Suprapubic skin (tissue), 4 donors: ENCODE data around the gene PRR33. TPM values are rescaled to one million over a fixed set of nuclear protein-coding genes. Genes with fewer than 3 reads are reported as not detected.

Source experiments
- DNase-seq, 2 donors: peaks; one replicate each; pipeline ENCODE4 v3.0.0-alpha.2; 2019; ENCODE audit warnings: low spot score in 2 of 2
- H3K27ac ChIP-seq: fragments of 200-600 bp; sonication (generic); one replicate; pipeline ENCODE4 v1.5.1; 2019
- H3K27me3 ChIP-seq: fragments of 200-600 bp; sonication (generic); one replicate; pipeline ENCODE4 v1.5.1; 2019
- H3K36me3 ChIP-seq: fragments of 200-600 bp; sonication (generic); one replicate; pipeline ENCODE4 v1.5.1; 2019
- H3K4me1 ChIP-seq: fragments of 200-600 bp; sonication (generic); one replicate; pipeline ENCODE4 v1.5.1; 2019
- H3K4me3 ChIP-seq: fragments of 200-600 bp; sonication (generic); one replicate; pipeline ENCODE4 v1.5.1; 2019; ENCODE audit warnings: mild to moderate bottlenecking
- H3K9me3 ChIP-seq: fragments of 200-600 bp; sonication (generic); one replicate; pipeline ENCODE4 v1.5.1; 2019
- EP300 ChIP-seq: sonication (generic); formaldehyde crosslinking; IDR thresholded peaks from one replicate; pipeline ENCODE4 v1.6.1; 2017; ENCODE audit warnings: antibody characterized with exemption
- POLR2A ChIP-seq, 2 donors: fragments of 450-650 bp; IDR thresholded peaks; one replicate each; pipeline ENCODE4 v1.6.1; 2017; ENCODE audit warnings: antibody characterized with exemption in 2 of 2, mild to moderate bottlenecking in 2 of 2, moderate library complexity in 2 of 2
- POLR2AphosphoS5 ChIP-seq, 3 donors: sonication (generic); formaldehyde crosslinking; IDR thresholded peaks; one replicate each; pipeline ENCODE4 v1.6.1; 2017; ENCODE audit warnings: antibody characterized with exemption in 3 of 3
- WGBS: methylation state at CpG from one replicate; pipeline ENCODE4 v1.1.5; 2018; 5-methylcytosine and 5-hydroxymethylcytosine counted together
- total RNA-seq, 4 donors: library from RNA; depleted of rRNA; stranded (reverse); fragments of >200 nt; gene quantifications; one replicate each; pipeline ENCODE4 v1.1.0, GENCODE V29; 2016
- TF ChIP-seq, protein P1 (sequence below), 2 donors: fragments of 200-600 bp in 1 of 2; fragments of 450-650 bp in 1 of 2; sonication (generic) in 1 of 2; IDR thresholded peaks; one replicate each; pipeline ENCODE4 v1.5.1; 2016 to 2019; ENCODE audit warnings: antibody characterized with exemption in 2 of 2, mild to moderate bottlenecking in 1 of 2, moderate library complexity in 1 of 2

Gene PRR33
- total RNA-seq, 4 donors from 2014 or later = not detected

DNA sequence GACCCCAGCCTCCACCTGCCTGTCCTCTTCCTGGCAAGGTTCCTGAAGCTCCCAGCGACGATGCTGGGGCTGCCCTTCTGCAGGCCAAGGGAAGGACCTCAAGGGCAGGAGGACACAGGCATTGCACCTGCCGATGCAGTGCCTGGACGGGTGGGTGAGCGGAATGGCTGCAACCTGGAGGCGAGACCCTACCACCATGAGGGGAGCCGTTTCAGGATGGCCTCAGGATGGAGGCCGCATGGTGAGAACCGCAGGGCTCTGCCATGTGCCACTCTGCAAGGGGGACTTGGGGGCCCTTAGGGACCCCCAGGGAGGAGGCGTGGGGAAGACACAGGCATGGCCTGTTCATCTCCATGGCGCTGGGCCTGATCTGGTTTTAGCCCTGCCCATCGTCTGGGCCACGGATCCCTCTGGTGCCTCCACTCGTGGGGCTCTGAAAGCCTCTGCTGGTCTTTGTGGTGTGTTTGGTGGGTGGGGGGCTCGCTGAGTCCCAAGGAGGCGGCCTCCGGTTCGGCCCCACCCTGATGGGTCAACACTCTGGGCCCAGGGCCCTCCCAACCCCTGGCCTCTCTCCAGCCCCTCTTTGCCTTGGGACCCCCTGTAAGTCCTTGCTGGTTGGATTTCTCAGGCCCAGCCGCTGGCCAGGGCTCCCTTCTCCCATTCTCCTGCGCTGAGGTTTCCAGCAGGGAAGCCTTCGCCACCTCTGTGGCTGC, 40.1 kb downstream of the PRR33 start:
- no peaks in the 10 kb centered on the region for H3K4me1 ChIP-seq
- H3K9me3 ChIP-seq = no peaks in the 10 kb centered on the region
- H3K4me3 ChIP-seq = no peak overlapping the region
- no peak overlapping the region for H3K27ac ChIP-seq
- H3K27me3 ChIP-seq = no peaks in the 10 kb centered on the region
- DNase-seq = no peak
- TF ChIP-seq, protein P1, sequence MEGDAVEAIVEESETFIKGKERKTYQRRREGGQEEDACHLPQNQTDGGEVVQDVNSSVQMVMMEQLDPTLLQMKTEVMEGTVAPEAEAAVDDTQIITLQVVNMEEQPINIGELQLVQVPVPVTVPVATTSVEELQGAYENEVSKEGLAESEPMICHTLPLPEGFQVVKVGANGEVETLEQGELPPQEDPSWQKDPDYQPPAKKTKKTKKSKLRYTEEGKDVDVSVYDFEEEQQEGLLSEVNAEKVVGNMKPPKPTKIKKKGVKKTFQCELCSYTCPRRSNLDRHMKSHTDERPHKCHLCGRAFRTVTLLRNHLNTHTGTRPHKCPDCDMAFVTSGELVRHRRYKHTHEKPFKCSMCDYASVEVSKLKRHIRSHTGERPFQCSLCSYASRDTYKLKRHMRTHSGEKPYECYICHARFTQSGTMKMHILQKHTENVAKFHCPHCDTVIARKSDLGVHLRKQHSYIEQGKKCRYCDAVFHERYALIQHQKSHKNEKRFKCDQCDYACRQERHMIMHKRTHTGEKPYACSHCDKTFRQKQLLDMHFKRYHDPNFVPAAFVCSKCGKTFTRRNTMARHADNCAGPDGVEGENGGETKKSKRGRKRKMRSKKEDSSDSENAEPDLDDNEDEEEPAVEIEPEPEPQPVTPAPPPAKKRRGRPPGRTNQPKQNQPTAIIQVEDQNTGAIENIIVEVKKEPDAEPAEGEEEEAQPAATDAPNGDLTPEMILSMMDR (IDR thresholded peaks at IDR 0.05) = no peak
- TF ChIP-seq EP300 = no peak
- no peak for TF ChIP-seq POLR2AphosphoS5 (IDR thresholded peaks at IDR 0.05)
- no peak for TF ChIP-seq POLR2A (IDR thresholded peaks at IDR 0.05)
- WGBS = 95% methylated on average over 14 of the region's 21 CpGs
- no peaks in the 10 kb centered on the region for H3K36me3 ChIP-seq

DNA sequence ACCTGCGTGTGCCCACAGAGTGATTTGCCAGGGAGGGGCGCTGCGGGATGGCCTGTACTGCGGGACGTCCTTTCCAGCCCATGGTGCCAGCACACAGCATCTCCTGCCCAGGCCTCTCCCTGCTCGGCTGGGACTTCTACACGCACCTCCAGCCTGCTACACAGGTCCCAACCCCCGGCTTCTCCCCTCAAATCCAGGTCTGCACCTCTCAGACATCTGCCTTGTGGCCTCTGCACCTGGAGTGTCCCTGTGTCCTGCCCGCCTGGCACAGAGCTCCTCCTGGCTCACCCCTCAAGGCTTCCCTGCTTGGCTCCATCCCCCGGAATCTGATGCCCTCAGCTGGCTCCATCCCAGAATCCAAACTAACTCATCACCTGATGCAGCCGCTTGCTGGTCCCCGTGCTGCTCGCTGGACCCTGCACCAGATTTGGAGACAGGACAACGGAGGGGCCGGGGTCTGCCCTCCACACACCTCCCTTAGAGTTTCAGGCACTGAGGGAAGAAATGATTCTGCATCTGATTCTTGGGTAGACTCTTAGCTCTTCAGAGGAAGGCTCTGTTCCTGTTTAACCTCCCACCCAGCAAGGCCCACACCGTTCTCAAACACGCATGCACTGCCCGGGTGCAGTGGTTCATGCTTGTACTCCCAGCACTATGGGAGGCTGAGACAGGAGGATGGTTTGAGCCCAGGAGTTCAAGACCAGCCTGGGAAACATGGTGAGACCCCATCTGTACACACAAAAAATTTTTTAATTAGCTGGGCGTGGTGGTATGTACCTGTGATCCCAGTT, 42.9 kb downstream of the PRR33 start:
- H3K9me3 ChIP-seq = no peaks in the 10 kb centered on the region
- H3K36me3 ChIP-seq = no peaks in the 10 kb centered on the region
- DNase-seq = no peak
- no peak overlapping the region for H3K4me3 ChIP-seq
- TF ChIP-seq POLR2A (IDR thresholded peaks at IDR 0.05) = no peak
- TF ChIP-seq POLR2AphosphoS5 (IDR thresholded peaks at IDR 0.05) = no peak
- TF ChIP-seq, protein P1 (IDR thresholded peaks at IDR 0.05) = no peak
- no peak for TF ChIP-seq EP300
- H3K27me3 ChIP-seq = no peaks in the 10 kb centered on the region
- no peak overlapping the region for H3K27ac ChIP-seq
- WGBS = 90% methylated on average over 18 of the region's 19 CpGs
- peaks cover 13% of the 10 kb centered on the region for H3K4me1 ChIP-seq

DNA sequence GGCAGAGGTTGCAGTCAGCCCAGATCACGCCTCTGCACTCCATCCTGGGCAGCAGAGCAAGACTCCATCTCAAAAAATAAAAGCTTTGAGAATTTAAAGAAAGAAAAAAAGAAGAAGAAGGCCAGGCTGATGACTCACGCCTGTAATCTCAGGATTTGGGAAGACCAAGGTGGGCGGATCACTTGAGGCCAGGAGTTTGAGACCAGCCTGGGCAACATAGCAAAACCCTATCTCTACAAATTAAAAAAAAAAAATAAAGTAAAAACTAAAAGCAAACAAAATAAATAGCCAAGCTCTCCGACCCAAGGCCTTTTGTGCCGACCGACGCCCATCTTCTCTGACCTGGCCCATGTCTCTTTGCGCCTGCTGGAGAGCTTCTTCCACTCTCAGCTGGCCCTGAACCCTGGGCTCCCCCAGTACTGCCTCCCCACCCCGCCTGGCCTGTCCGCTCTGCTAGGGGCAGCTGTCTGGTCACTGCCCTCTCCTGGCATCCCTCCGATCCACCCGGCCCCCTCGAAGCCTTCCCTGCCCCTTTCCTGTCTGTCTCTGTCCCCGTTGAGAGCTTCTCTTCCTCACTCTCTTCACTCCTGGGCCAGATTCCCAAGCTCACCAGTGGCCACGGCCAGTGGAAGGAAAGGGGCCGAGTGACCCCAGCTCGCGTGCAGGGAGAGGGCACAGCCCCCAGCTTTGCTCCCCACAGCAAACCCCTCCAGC, 43.6 kb downstream of the PRR33 start:
- DNase-seq = no peak
- H3K4me1 ChIP-seq = peaks cover 16% of the 10 kb centered on the region
- H3K4me3 ChIP-seq = no peak overlapping the region
- H3K9me3 ChIP-seq = no peaks in the 10 kb centered on the region
- H3K27ac ChIP-seq = no peak overlapping the region
- TF ChIP-seq EP300 = no peak
- TF ChIP-seq POLR2A (IDR thresholded peaks at IDR 0.05) = no peak
- TF ChIP-seq, protein P1 (IDR thresholded peaks at IDR 0.05) = no peak
- TF ChIP-seq POLR2AphosphoS5 (IDR thresholded peaks at IDR 0.05) = no peak
- H3K36me3 ChIP-seq = no peaks in the 10 kb centered on the region
- WGBS = 92% methylated on average over 18 of the region's 18 CpGs
- H3K27me3 ChIP-seq = no peaks in the 10 kb centered on the region

DNA sequence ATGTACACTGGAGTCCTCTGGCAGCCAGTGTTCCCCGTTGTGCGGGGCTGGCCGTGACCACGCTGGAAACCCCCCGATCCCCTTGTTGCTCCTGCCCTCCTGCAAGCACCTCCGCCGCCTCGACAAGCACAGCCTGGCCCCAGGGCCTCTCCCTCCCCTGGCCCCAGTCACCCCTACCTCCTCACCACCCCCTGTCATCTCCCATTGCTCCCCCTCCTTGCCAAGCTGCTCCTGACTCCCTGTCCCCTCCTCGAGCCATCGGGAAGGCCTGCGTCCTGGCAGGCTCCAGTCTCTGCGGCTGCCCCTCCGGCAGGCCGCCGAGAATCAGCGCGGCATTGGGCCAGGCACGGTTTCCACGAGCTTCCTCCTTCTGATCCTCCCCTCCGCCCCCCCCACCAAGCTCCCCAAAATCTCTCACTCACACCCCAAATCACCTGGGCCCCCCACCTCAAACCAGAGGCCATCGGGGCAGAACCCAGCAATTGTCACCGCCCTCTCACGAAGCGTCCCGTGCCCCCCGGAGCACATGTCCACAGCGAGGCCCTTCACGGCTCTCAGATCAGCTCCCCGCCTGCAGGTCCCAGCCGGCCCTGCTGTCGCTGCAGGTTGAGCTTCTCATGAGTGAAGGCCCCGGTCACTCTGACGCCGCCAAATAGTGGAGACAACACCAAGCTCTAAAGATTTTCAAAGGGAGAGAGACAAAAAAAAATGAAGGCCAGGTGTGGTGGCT, 44.5 kb downstream of the PRR33 start:
- no peak for DNase-seq
- Histone ChIP-seq H3K27ac (no peak overlapping the region), H3K9me3 (no peaks in the 10 kb centered on the region), H3K27me3 (no peaks in the 10 kb centered on the region), H3K4me1 (peaks cover 25% of the 10 kb centered on the region), H3K36me3 (no peaks in the 10 kb centered on the region), H3K4me3 (no peak overlapping the region)
- 87% methylated on average over 26 of the region's 34 CpGs for WGBS
- TF ChIP-seq EP300 = no peak
- no peak for TF ChIP-seq POLR2AphosphoS5 (IDR thresholded peaks at IDR 0.05)
- no peak for TF ChIP-seq POLR2A (IDR thresholded peaks at IDR 0.05)
- TF ChIP-seq, protein P1 (IDR thresholded peaks at IDR 0.05) = no peak
